HG02884 (cell line): Measurements from ENCODE around the gene MRPL17.
"Not testable (repeated sequence)": the region's sequence is repeated elsewhere in the genome, so short reads cannot be mapped to it uniquely, and the experiment has no call there.

ENCODE experiments used
- ATAC-seq: cut with Tn5 transposase; IDR thresholded peaks from one replicate; pipeline ENCODE4 v1.9.1; 2021; ENCODE audit warnings: mild to moderate bottlenecking, moderate library complexity; ENCODE audit not compliant: unreplicated experiment

The MRPL17 gene

GRCh38 chr11:6684068-6684467 lies 928 bp upstream of the MRPL17 start:
- ATAC-seq: not testable (repeated sequence)

DNA sequence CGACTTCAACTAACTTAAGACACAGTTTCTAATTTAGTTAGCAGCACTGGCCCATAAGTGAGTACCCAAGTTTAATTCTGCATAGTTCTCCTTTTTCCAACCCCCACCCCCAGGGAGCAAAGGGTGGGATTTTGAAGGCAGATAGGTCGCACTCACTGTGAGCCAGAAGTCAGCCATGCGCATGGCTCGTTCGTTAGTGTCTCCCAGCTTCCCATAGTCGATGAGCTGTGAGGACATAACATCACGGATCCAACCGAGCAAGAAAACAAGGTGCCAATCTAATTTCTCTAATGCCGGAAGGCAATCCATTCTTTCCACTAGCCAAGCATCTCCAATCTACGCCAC lies 577 bp downstream of the MRPL17 start:
- ATAC-seq: no peak

DNA sequence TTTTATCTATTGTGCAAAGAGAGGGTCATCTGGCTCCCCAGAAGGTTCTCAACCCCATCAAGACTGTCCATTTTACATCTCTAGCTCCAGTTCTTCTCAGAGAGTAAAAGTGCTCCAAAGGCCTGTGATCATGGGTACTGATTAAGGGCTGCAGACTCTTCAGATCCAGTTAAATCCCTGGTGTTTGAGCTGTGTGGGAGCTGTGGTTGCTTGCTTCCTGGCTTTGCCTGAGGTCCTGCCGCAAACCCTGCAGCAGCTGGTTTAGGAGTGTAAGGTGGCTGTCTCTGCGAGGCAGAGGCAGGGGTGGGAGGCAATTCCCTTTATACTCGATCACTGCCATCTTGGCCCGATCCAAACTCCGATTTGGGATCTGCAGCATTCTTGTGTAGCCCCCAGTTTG lies 1.2 kb downstream of the MRPL17 start:
- ATAC-seq: no peak

DNA sequence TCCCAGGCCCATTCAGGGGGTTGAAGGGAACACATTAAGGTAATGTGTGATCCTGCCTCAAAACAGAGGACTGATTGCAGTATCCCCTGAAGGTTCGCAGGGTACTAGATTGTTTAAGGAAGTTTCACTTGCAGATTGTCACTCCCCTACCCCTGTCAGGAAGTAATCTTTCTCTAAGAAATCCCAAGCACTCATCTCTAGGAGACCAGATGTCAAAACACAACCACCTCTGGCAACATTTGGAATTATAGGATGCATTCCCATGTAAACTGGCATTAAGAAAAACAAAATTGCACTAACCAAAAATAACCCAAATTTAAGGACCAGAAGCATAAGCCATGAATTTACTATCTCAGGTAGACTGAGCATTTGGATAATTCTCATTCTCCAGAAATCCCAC lies 1.6 kb downstream of the MRPL17 start:
- no peak for ATAC-seq

GRCh38 chr11:6677018-6677417 lies 6.1 kb downstream of the MRPL17 start:
- no peak for ATAC-seq

- ATAC-seq: no peak
Measured at GRCh38 chr11:6674862-6675261, 8.3 kb downstream of the MRPL17 start.

DNA sequence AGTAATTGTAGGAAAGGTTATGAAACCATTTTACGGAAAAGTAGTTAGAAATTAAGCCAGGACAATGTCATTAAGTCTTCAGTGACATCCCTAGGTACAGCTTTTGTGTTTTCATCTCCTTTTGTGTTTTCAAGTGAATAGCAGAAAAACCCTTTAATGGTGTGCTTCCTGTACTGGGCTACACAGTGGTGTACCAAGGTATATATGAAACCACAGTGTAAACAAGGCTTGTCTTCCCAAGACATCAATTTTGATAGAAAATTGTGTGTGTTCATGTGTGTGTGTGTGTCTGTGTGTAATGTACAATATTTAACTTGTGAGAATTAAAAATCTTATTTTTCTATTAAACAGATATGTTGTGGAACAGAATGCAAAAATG lies 8.9 kb downstream of the MRPL17 start:
- ATAC-seq: no peak

DNA sequence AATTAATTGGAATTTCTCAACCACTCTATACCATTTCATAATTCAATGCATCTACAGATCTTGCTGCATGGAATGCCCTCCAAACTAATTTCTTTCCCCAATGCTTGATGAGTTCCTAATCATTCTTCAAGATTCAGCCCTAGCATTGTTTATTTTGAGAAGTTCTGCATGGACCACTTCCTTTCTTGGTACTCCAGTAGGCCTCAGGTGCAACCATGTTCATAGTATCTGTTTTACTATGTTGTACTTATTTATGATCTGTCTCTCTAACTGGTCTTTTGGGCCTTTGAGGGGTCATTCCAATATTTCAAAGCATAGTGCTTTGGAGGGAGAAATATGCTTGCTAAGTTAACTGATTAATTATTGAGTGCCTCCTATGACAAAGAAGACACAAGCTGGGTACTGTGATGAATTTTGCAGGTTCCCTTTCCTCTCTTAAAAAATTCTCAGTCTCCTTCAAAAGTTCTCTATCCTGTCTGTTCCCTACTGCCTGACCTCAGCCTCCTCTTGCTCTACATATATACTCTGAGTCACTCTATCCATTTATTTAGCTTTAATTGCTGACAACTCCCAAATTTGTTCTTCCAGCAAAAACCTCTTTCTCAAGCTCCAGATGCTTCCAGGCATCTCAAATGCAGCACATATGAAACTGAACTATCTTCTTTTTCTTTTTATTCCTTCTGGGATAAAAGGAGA lies 9.5 kb downstream of the MRPL17 start:
- ATAC-seq: no peak

- no peak for ATAC-seq
Measured at GRCh38 chr11:6671991-6672390, 11.1 kb downstream of the MRPL17 start.

DNA sequence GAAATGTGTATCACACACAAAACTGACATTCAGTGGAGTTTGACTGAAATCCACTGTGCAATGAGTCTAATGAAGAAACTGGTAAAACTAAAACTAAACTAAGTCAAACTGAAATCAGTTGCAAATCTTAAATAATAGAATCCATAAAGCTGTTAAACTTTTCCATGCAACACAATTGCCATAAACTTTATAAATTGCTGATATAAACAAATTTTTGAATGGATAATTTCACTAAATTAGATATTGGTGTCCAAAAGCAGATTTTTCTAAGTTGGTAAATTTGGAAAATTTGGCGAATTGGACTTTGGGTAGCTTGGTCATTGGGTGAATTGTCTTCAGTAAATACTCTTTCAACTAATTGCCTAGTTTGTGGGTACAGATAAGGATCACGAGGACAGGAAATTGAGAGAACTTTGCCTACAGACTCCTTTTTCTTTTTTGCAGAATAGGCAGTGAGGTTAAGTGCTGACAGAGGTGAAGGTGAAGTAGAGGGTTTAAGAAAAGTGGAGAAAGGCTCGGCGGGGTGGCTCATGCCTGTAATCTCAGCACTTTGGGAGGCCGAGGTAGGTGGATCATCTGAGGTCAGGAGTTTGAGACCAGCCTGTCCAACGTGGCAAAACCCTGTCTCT lies 12.8 kb downstream of the MRPL17 start:
- no peak for ATAC-seq

DNA sequence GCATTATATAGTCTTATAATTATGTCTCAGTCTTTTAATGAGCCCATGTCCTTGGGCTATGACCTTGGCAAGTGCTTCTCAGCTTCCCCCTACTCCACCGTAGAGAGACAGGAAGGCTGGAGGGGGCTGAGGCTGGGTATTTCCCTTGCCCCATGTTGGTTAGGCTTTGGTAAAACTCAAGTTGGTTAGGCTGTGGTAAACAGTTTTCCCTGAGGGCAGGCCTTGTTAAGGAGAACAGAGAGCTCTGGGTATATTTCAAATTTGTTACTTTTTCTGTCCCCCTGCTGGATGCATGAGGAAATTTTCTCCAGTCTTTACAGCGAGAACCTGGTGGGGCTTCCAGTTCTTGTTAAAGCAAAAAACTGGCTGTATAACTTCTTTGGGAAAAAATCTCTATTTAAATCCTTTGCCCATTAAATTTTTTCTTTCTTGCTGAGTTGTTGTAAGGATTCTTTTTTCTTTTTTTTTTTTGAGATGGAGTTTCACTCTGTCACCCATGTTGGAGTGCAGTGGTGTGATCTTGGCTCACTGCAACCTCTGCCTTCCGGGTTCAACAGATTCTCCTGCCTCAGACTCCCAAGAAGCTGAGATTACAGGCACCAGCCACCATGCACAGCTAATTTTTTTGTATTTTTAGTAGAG lies 15.3 kb downstream of the MRPL17 start:
- ATAC-seq: no peak

DNA sequence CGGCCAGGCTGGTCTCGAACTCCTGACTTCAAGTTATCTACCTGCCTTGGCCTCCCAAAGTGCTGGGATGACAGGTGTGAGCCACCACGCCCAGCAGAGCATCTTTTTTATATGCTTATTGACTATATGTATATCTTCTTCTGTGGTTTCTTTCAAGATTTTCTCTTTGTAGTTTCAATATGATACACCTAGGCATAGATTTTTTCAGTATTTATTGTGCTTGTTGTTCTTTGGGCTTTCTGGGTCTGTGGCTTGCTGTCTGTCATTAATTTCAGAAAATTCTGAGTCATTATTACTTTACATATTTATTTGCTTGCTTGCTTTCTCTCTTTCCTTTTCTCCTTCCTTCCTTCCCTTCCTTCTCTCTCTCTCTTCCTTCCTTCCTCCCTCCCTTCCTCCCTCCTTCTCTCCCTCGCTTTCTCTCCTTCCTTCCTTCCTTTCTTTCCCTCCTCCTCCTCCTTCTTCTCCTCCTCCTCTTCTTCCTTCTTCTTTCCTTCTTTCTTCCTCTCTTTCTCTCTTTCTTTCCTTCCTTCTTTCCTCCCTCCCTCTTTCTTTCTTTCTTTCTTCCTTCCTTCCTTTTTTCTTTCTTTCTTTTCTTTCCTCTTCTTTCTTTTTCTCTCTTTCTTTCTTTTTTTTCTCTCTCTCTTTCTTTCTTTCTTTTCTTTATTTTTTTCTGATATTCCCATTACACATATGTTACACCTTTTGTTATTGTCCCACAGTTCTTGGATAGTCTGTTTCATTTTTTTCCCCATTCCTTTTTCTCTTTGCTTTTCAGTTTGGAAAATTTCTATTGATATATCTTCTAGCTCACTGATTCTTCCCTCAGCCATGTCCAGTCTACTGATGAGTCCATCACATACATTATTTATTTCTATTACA lies 16.6 kb downstream of the MRPL17 start:
- ATAC-seq: no peak

DNA sequence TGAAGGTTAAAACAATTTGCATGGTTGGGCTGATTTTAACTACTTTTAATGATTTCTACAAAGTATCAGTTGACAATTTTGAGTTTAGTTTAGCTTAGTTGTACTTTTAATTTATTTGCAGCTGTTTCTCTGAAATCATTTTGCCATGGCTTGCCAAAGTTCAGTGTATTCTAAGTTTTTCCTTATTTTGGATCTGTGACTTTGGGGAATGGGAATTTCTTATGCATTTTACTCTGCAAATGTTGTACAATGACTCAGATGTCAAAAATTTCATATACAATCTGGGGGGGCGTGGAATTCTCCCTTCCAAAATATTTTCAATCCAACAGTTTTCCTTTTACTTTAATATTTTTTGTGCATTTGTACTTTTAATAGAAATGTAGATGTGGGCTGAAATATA lies 18.6 kb downstream of the MRPL17 start:
- no peak for ATAC-seq

- ATAC-seq: no peak
Measured at GRCh38 chr11:6663794-6664469, 19.2 kb downstream of the MRPL17 start.

- no peak for ATAC-seq
Measured at GRCh38 chr11:6660712-6661111, 22.4 kb downstream of the MRPL17 start.

DNA sequence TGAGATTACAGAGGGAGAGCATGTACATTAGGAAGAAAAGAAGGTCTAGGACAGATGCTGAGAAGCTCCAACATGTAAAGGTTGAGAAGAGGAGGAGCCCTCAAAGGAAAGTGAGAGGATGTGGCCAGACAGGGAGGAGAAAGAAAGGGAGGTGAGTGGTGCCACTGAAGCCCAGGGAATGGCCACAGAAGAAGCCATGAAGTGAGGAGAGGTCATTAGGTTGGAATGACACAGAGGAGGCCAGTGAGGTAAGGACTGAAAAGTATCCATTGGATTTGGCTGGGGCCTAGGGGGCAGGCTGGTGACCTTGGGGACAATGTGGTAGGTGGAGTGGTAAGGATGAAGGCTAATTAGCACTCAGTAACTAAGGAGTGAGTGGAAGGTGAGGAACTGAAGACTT lies 24.5 kb downstream of the MRPL17 start:
- ATAC-seq: no peak

GRCh38 chr11:6657346-6657745 lies 25.8 kb downstream of the MRPL17 start:
- no peak for ATAC-seq

- no peak for ATAC-seq
Measured at GRCh38 chr11:6656936-6657335, 26.2 kb downstream of the MRPL17 start.

DNA sequence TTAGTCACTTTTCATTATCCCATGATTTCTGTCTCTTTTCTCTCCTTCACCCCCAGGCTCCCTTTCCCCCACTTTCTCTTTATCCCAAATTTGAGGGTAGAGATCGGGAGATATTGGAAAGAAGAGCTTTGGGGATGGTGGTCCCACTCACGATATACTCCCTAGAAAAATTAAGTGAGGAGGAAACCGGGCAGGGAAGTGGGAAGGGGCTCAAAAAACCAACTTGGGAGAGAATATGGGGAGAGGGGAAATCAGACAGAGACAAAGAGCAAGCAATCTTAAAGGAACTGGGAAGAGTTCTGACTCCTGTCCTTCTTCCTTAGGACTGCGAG lies 26.6 kb downstream of the MRPL17 start:
- ATAC-seq: no peak

DNA sequence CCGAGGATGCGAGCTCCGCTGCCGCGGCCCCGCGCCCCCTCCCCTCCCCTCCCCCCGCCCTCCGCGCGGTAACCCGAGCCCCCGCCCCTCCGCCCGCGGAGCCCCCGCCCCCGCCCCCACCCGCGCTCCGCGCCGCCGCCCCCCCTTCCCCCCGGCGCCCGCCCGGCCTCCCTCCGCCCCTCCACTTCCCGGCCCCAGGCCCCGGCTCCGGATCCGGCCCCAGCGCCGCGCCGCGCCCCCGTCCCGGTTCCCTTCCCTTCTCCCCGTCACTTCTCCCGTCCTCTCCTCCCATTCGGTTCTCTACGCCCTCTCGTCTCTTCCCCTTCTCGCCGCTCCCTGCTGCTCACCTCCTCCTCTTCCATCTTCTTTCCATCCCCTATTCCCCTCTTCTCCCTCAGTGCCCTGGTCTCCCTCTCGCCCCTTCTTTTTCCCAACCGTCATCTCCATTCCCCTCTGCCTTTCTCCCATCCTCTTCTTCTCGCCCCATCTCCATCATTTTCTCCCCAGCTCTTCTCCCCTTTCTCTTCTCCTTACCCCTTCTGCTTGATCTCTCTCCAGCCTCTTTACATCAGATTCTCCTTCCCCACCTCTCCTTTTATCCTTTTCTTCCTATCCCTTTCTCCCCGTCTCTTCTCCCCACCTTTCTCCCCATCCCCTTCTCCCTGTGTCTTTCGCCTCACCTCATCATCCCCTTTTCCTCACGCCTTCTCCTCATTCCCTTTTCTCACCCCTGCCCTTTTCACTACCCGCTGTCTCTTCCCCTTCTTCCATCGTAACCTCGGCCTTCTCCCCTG lies 27.2 kb downstream of the MRPL17 start, which contains the start of gene DCHS1:
DCHS1 (minus strand) TSS at position 20 of the 794 bp plus-strand sequence. CDS start 14,196 bp downstream, outside the sequence.
- no peak for ATAC-seq
